Activated CD8-positive, alpha-beta T cell treated with anti-CD3 and anti-CD28 coated beads for 36 hours (primary cell): ENCODE data around the gene HSDL2. TPM values are rescaled to one million over a fixed set of nuclear protein-coding genes. Genes with fewer than 3 reads are reported as not detected.

Source experiments
- ATAC-seq: fragments of 200-7000 bp; cut with Tn5 transposase; one replicate; pipeline ENCODE4 v1.10.0; 2021; ENCODE audit warnings: mild to moderate bottlenecking, moderate library complexity
- CTCF ChIA-PET: fragments of 350-600 bp; sonication (Branson Sonifier 250); formaldehyde crosslinking; loops from one replicate; lab custom pipeline; 2021; ENCODE audit warnings: antibody characterized with exemption; lab: Charles Lee
- POLR2A ChIA-PET: fragments of 350-600 bp; sonication (Branson Sonifier 250); formaldehyde crosslinking; loops from one replicate; lab custom pipeline; 2021; ENCODE audit warnings: antibody characterized with exemption; lab: Charles Lee
- DNase-seq: peaks from one replicate; pipeline ENCODE4 v3.0.0-alpha.2; 2020
- H3K27ac Mint-ChIP-seq: one replicate; pipeline ENCODE4 v1.8.0; 2021; ENCODE audit warnings: mild to moderate bottlenecking, mixed read lengths
- H3K27me3 Mint-ChIP-seq: one replicate; pipeline ENCODE4 v1.8.0; 2021; ENCODE audit warnings: mixed read lengths
- H3K36me3 Mint-ChIP-seq: one replicate; pipeline ENCODE4 v1.8.0; 2021; ENCODE audit warnings: low read depth, mixed read lengths
- H3K4me1 Mint-ChIP-seq: one replicate; pipeline ENCODE4 v1.8.0; 2021; ENCODE audit warnings: low read depth, mixed read lengths
- H3K4me3 Mint-ChIP-seq: one replicate; pipeline ENCODE4 v1.8.0; 2021; ENCODE audit warnings: mild to moderate bottlenecking, moderate library complexity, mixed read lengths
- H3K9me3 Mint-ChIP-seq: one replicate; pipeline ENCODE4 v1.8.0; 2021; ENCODE audit warnings: mixed read lengths
- intact Hi-C: fragments of 100-400 bp; cut with micrococcal nuclease; formaldehyde crosslinking; loops from one replicate; pipeline ENCODE4 v1.10.0; 2022
- total RNA-seq, 2 experiments: library from RNA; stranded (reverse); gene quantifications; one replicate each; pipeline ENCODE4 v1.2.3, GENCODE V29; 2021
- TF ChIP-seq, protein P1 (sequence below): fragments of 200-600 bp; IDR thresholded peaks from one replicate; pipeline ENCODE4 v1.8.0; 2022; ENCODE audit warnings: antibody characterized with exemption, mild to moderate bottlenecking

The HSDL2 gene
- total RNA-seq, 2 experiments from 2014 or later = 24.5 to 25.3 TPM

GRCh38 chr9:112493393-112494137 lies 113.7 kb downstream of the HSDL2 start:
- no peak for DNase-seq
- intact Hi-C loops = no loop called here
- Mint-ChIP-seq H3K36me3 (peaks cover 35% of the 10 kb centered on the region), H3K27me3 (no peaks in the 10 kb centered on the region), H3K9me3 (peaks cover 18% of the 10 kb centered on the region), H3K4me1 (peaks cover 25% of the 10 kb centered on the region), H3K27ac (no peak overlapping the region), H3K4me3 (no peak overlapping the region)
- no peak for ATAC-seq
- TF ChIP-seq, protein P1, sequence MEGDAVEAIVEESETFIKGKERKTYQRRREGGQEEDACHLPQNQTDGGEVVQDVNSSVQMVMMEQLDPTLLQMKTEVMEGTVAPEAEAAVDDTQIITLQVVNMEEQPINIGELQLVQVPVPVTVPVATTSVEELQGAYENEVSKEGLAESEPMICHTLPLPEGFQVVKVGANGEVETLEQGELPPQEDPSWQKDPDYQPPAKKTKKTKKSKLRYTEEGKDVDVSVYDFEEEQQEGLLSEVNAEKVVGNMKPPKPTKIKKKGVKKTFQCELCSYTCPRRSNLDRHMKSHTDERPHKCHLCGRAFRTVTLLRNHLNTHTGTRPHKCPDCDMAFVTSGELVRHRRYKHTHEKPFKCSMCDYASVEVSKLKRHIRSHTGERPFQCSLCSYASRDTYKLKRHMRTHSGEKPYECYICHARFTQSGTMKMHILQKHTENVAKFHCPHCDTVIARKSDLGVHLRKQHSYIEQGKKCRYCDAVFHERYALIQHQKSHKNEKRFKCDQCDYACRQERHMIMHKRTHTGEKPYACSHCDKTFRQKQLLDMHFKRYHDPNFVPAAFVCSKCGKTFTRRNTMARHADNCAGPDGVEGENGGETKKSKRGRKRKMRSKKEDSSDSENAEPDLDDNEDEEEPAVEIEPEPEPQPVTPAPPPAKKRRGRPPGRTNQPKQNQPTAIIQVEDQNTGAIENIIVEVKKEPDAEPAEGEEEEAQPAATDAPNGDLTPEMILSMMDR = no peak
- ChIA-PET CTCF (no interaction called here), POLR2A (no interaction called here)

DNA sequence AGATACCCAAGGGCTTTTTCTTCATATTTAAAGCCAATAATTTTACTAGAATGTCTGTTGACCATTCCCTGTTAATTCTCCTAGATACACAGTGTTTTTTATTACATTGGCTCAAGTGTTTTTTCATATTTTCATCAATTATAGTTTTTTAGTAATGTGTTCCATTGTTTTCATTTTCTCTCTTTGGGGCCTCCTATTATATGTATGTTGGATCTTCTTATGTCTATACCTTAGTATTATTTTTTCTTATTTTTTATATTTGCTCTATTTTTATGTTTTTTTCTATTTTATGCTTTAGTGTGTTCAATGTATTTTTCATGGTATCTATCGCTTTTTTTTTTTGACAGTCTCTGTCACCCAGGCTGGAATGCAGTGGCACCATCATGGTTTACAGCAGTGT lies 114.2 kb downstream of the HSDL2 start:
- Mint-ChIP-seq H3K4me1 (peaks cover 21% of the 10 kb centered on the region), H3K36me3 (peaks cover 38% of the 10 kb centered on the region), H3K9me3 (peaks cover 18% of the 10 kb centered on the region), H3K27ac (no peak overlapping the region), H3K4me3 (no peak overlapping the region), H3K27me3 (no peaks in the 10 kb centered on the region)
- CTCF ChIA-PET = no interaction called here
- ATAC-seq (no peak), DNase-seq (no peak)
- TF ChIP-seq, protein P1 = no peak
- intact Hi-C loops = no loop called here
- POLR2A ChIA-PET = no interaction called here

DNA sequence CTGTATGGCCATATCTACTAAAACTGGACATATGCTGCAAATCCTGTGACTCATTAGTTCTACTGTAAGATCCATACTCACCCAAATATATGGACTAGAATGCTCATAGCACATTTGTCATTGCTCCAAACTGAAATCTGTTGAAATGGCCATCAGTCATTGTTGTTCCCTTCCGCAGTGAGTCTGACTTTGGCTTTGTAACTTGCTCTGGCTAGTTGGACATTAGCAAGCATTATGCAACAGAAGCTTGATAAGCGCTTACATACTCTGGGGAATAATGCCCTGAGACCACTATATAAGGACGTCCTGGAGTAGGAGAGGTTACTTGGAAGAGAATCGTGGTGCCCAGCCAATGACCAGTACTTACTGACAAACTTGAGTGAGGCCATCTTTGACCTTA lies 115.7 kb downstream of the HSDL2 start:
- ChIA-PET POLR2A (no interaction called here), CTCF (no interaction called here)
- no peak for DNase-seq
- H3K4me1 Mint-ChIP-seq = peaks cover 11% of the 10 kb centered on the region
- H3K4me3 Mint-ChIP-seq = no peak overlapping the region
- H3K27me3 Mint-ChIP-seq = no peaks in the 10 kb centered on the region
- TF ChIP-seq, protein P1 = no peak
- H3K27ac Mint-ChIP-seq = no peak overlapping the region
- ATAC-seq = no peak
- peaks cover 38% of the 10 kb centered on the region for H3K36me3 Mint-ChIP-seq
- intact Hi-C loops = no loop called here
- H3K9me3 Mint-ChIP-seq = peaks cover 18% of the 10 kb centered on the region

DNA sequence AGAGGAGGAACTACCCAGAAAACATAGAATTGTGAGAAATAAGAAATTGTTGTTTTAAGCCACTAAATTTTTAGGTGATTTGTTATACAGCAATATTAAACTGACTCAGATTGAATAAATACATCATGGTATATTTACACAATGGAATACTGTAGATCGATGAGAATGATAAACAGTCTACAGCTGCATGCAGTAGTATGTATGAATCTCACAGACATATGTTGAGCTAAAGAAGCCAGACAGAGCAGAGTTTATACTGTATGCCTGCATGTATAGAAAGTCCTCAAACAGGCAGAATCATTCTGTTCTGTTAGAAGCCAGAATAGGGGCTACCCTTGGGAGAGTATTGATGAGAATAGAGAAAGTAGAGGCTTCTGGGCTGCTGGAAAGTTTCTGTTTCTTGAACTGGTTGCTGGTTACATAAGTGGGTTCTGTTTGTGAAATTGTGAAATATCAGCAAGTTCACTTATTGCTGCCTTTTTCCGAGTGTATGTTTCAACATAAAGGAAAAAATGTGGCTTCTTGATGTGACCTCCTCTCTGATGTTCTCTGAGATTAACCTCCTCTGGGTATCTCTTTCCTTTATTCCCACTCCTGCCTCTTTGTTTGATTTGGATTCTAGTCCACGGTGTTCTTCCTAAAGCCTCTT lies 116.3 kb downstream of the HSDL2 start:
- peaks cover 18% of the 10 kb centered on the region for H3K9me3 Mint-ChIP-seq
- no peaks in the 10 kb centered on the region for H3K27me3 Mint-ChIP-seq
- ChIA-PET POLR2A (no interaction called here), CTCF (no interaction called here)
- ATAC-seq (no peak), DNase-seq (no peak)
- intact Hi-C loops = no loop called here
- TF ChIP-seq, protein P1 = no peak
- H3K4me3 Mint-ChIP-seq = no peak overlapping the region
- peaks cover 38% of the 10 kb centered on the region for H3K36me3 Mint-ChIP-seq
- peaks cover 8% of the 10 kb centered on the region for H3K4me1 Mint-ChIP-seq
- no peak overlapping the region for H3K27ac Mint-ChIP-seq

DNA sequence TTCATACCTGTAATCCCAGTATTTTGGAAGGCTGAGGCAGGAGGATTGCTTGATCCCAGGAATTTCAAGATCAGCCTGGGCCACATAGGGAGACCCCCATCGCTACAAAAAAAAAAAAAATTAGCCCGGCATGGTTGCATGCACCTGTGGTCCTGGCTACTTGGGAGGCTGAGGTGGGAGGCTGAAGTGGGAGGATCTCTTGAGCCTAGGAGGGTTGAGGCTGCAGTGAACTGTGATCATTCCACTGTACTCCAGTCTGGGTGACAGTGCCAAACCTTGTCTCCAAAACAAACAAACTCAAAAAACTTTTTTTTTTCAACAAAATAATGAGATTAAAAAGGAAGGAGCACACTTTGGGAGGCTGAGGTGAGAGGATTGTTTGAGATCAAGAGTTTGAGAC lies 120.9 kb downstream of the HSDL2 start:
- ChIA-PET POLR2A (interaction anchor here (0.6 kb wide), 1 partner anchor 331 kb away, joined by 5 read pairs; no protein-coding TSS in a partner anchor), CTCF (no interaction called here)
- Mint-ChIP-seq H3K27ac (no peak overlapping the region), H3K27me3 (no peaks in the 10 kb centered on the region), H3K9me3 (no peaks in the 10 kb centered on the region), H3K4me3 (no peak overlapping the region), H3K36me3 (peaks cover 4% of the 10 kb centered on the region), H3K4me1 (peaks cover 3% of the 10 kb centered on the region)
- intact Hi-C loops = no loop called here
- no peak for ATAC-seq
- TF ChIP-seq, protein P1 = no peak
- DNase-seq = no peak
